Stomach (tissue), 9 donors: ENCODE data around the gene UTS2B. TPM values are rescaled to one million over a fixed set of nuclear protein-coding genes. Genes with fewer than 3 reads are reported as not detected.

Experiments used
- DNase-seq, 2 donors: peaks; one replicate each; pipeline versions ENCODE4 v3.0.0 to v3.0.0-alpha.2; 2013 to 2019
- H3K27ac ChIP-seq, 5 donors: fragments of 200-600 bp in 4 of 5; sonication (generic) in 4 of 5; one replicate each; pipeline ENCODE4 v1.5.1; 2013 to 2019; ENCODE audit warnings: mild to moderate bottlenecking in 1 of 5, moderate library complexity in 1 of 5
- H3K27me3 ChIP-seq, 3 donors: fragments of 200-600 bp; sonication (generic); one replicate each; pipeline ENCODE4 v1.5.1; 2017 to 2019; ENCODE audit warnings: mixed run types in 1 of 3
- H3K36me3 ChIP-seq, 4 donors: fragments of 200-600 bp; sonication (generic); 1 replicate in 3 of 4; 2 replicates in 1 of 4; pipeline ENCODE4 v1.5.1; 2016 to 2019
- H3K4me1 ChIP-seq, 4 donors: fragments of 200-600 bp; sonication (generic); one replicate each; pipeline ENCODE4 v1.5.1; 2016 to 2019
- H3K4me3 ChIP-seq, 4 donors: fragments of 200-600 bp; sonication (generic) in 3 of 4; one replicate each; pipeline ENCODE4 v1.5.1; 2016 to 2019; ENCODE audit warnings: mild to moderate bottlenecking in 1 of 4
- H3K9me3 ChIP-seq, 4 donors: fragments of 200-600 bp; sonication (generic); one replicate each; pipeline ENCODE4 v1.5.1; 2016 to 2019
- EP300 ChIP-seq: sonication (generic); formaldehyde crosslinking; IDR thresholded peaks from one replicate; pipeline ENCODE4 v1.6.1; 2017; ENCODE audit warnings: antibody characterized with exemption
- POLR2A ChIP-seq, 4 donors: fragments of 450-650 bp; IDR thresholded peaks; one replicate each; pipeline ENCODE4 v1.6.1; 2016; ENCODE audit warnings: antibody characterized with exemption in 4 of 4, control low read depth in 2 of 4, mild to moderate bottlenecking in 1 of 4, moderate library complexity in 1 of 4
- POLR2AphosphoS5 ChIP-seq, 3 donors: sonication (generic); formaldehyde crosslinking; IDR thresholded peaks; one replicate each; pipeline ENCODE4 v1.6.1; 2016; ENCODE audit warnings: antibody characterized with exemption in 3 of 3
- WGBS, 5 donors: extraction: QIAGEN DNeasy Blood & Tissue Kit in 3 of 5; methylation state at CpG; one replicate each; pipeline versions ENCODE4 v1.1.5 to v1.1.7; 2013 to 2018; 5-methylcytosine and 5-hydroxymethylcytosine counted together
- intact Hi-C: fragments of 100-400 bp; cut with DNase I; formaldehyde crosslinking; loops from one replicate; pipeline ENCODE4 v1.15.1; 2023; ENCODE audit warnings: low total_unique reads
- polyA plus RNA-seq, 3 donors: library from polyadenylated mRNA; stranded (reverse); fragments of 200-250 nt; gene quantifications; one replicate each; pipeline ENCODE4 v1.2.3, GENCODE V29; 2013
- total RNA-seq, 5 donors: library from RNA; depleted of rRNA; stranded (reverse); fragments of >200 nt; gene quantifications; one replicate each; pipeline versions ENCODE4 v1.1.0 to v1.2.3, GENCODE V29; 2014 to 2016
- TF ChIP-seq, protein P1 (sequence below), 7 experiments: fragments of 450-650 bp in 4 of 7; fragments of 200-600 bp in 3 of 7; sonication (generic) in 3 of 7; IDR thresholded peaks; one replicate each; pipeline ENCODE4 v1.5.1; 2016 to 2019; ENCODE audit warnings: antibody characterized with exemption in 7 of 7, control low read depth in 2 of 7, mild to moderate bottlenecking in 1 of 7
- donor health status: healthy with polysubstance abuse.
- donor health status: Bipolar disorder and iron deficiency.
- donor health status: healthy.

UTS2B gene
- total and polyA plus RNA-seq, 8 donors: 0.20 to 0.46 TPM; not detected in 6

DNA sequence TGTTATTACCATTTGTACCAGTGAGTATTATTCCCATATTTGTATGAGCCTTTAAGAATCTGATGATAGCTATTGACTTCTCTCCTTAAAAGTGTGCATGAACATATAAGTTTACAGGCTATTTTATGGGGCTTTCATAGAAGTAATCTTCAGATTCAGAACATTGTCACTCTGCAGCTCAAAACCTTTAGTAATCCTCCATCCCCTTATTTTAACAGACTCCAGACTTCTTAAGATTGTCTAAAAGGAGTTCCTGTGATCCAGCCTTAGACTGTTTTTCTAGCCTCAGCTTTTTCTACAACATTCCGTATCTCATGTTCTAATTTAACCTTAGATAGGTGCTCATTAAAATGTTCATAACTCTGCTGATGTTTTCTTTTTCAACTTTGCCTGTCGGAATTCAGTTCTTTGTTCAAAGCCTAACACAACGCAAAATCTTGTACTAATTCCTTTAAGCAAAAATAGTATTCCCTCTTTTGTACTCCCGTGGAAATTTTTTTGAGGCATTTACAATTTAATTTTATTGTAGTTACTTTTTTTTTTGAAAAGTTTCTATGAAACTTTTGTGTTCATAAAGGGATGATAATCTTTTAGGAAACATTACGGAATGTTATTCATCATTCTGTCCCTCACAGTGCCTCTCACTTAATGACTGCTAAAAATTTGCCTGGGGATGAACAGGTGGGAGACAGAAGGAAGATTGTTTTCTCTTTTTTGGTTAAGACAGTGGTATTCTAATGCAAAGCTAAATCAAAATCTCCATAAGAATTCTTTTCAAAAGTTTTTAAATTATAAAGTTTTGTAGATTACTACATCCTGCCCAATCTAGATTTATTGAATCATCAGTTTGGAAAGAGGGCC lies 38.7 kb upstream of the UTS2B start:
- 81 to 96% (median 93%) methylated on average over 5 of the region's 5 CpGs for WGBS, 5 donors
- intact Hi-C loops: no loop called here
- no peak overlapping the region for H3K27ac ChIP-seq

DNA sequence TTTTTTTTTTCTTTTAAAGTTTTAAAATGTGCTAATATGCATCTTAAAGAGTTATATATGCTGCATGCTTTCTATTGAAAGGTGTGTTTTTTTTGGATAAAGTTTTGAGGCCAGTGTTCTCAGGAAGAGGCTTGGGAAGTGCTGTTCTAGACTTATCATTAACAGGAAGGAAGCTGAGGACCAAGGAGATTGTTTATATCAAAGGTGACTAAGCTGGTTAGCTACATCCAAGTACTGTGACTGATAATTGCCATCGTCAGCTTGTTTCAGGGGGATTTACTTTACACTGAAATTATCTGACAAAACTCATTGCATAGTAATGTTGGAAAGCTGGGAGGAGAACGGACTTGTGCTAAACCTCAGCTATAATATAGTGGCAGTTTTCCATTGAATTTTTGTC lies 36.3 kb upstream of the UTS2B start:
- Histone ChIP-seq H3K36me3 (peaks cover 11 to 63% (median 55%) of the 10 kb centered on the region in 4 donors), H3K4me3 (no peak overlapping the region), H3K27ac (no peak overlapping the region), H3K27me3 (no peaks in the 10 kb centered on the region), H3K9me3 (no peaks in the 10 kb centered on the region), H3K4me1 (peaks cover 0 to 8% (median 0%) of the 10 kb centered on the region in 4 donors)
- WGBS, 5 donors: 49 to 79% (median 72%) methylated on average over 2 of the region's 2 CpGs
- no peak for DNase-seq
- intact Hi-C loops: no loop called here
- TF ChIP-seq EP300: no peak
- no peak for TF ChIP-seq POLR2AphosphoS5 (IDR thresholded peaks at IDR 0.05)
- TF ChIP-seq, protein P1, sequence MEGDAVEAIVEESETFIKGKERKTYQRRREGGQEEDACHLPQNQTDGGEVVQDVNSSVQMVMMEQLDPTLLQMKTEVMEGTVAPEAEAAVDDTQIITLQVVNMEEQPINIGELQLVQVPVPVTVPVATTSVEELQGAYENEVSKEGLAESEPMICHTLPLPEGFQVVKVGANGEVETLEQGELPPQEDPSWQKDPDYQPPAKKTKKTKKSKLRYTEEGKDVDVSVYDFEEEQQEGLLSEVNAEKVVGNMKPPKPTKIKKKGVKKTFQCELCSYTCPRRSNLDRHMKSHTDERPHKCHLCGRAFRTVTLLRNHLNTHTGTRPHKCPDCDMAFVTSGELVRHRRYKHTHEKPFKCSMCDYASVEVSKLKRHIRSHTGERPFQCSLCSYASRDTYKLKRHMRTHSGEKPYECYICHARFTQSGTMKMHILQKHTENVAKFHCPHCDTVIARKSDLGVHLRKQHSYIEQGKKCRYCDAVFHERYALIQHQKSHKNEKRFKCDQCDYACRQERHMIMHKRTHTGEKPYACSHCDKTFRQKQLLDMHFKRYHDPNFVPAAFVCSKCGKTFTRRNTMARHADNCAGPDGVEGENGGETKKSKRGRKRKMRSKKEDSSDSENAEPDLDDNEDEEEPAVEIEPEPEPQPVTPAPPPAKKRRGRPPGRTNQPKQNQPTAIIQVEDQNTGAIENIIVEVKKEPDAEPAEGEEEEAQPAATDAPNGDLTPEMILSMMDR (IDR thresholded peaks at IDR 0.05): no peak
- TF ChIP-seq POLR2A (IDR thresholded peaks at IDR 0.05): no peak

More for the DNA sequence above, 38.7 kb upstream of the UTS2B start:
- Histone ChIP-seq H3K9me3 (no peaks in the 10 kb centered on the region), H3K4me1 (peaks cover 0 to 8% (median 0%) of the 10 kb centered on the region in 4 donors), H3K27me3 (no peaks in the 10 kb centered on the region), H3K36me3 (peaks cover 4 to 42% (median 34%) of the 10 kb centered on the region in 4 donors), H3K4me3 (no peak overlapping the region)
- DNase-seq: no peak
- TF ChIP-seq POLR2A (IDR thresholded peaks at IDR 0.05) (no peak), POLR2AphosphoS5 (IDR thresholded peaks at IDR 0.05) (no peak), EP300 (no peak)
- TF ChIP-seq, protein P1 (IDR thresholded peaks at IDR 0.05): no peak

DNA sequence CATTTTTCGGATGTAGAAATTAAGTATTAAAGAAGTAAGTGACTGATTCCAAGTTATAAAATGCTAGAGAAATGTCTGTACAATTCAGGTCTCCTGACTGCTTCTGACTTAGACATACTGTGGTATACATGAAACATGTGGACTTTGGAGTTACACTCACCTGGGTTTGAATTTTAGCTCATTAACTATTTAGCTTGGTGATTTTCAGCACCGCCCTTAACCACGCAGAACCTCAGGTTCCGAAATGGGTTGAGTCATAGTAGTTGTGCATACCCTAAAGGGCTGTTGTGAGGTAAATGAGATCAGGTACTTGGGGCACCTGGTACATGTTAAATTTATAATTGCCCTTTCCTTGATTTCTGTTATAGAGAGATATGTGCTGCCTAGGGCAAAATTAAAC lies 32.9 kb upstream of the UTS2B start:
- H3K9me3 ChIP-seq: no peaks in the 10 kb centered on the region
- no peak overlapping the region for H3K4me3 ChIP-seq
- H3K27ac ChIP-seq: no peak overlapping the region
- no peak for DNase-seq
- intact Hi-C loops: no loop called here
- TF ChIP-seq, protein P1 (IDR thresholded peaks at IDR 0.05): no peak
- TF ChIP-seq POLR2A (IDR thresholded peaks at IDR 0.05): no peak
- no peak for TF ChIP-seq POLR2AphosphoS5 (IDR thresholded peaks at IDR 0.05)
- TF ChIP-seq EP300: no peak
- H3K36me3 ChIP-seq: peaks cover 16 to 69% (median 66%) of the 10 kb centered on the region in 4 donors
- 80 to 91% (median 86%) methylated on average over 4 of the region's 4 CpGs for WGBS, 5 donors
- no peaks in the 10 kb centered on the region for H3K27me3 ChIP-seq
- peaks cover 0 to 8% (median 0%) of the 10 kb centered on the region in 4 donors for H3K4me1 ChIP-seq

DNA sequence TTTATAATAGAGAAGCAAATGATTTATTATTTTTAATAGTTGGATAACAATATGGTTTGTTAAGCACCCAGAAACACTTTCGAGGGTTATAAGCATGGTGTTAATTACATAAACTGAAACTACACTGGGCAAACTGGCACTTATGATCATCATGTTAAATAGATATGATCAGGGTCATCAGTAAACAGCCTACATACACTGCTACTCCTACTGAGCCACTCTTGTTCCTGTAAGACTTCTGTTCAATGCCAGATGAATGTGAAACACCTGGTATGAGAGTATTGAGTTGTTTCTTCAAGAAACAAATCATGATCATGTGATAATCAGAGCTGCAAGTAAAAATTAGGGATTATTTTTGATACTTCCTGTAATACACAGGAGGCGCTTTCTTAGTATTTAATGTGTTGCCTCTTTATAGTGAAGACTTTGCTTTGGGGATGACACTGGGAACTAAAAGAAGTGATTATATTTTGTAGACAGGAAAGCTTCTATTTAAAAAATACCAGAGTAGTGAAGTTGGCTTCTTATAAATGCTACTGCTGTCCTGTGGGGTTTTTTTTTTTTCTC lies 32.3 kb upstream of the UTS2B start:
- TF ChIP-seq POLR2A (IDR thresholded peaks at IDR 0.05) (no peak), POLR2AphosphoS5 (IDR thresholded peaks at IDR 0.05) (no peak), EP300 (no peak)
- TF ChIP-seq, protein P1 (IDR thresholded peaks at IDR 0.05): no peak
- Histone ChIP-seq H3K36me3 (peaks cover 22 to 75% (median 72%) of the 10 kb centered on the region in 4 donors), H3K27me3 (no peaks in the 10 kb centered on the region), H3K4me3 (no peak overlapping the region), H3K9me3 (no peaks in the 10 kb centered on the region), H3K4me1 (peaks cover 0 to 8% (median 0%) of the 10 kb centered on the region in 4 donors), H3K27ac (no peak overlapping the region)
- no peak for DNase-seq
- 88 to 95% (median 90%) methylated on average over 2 of the region's 2 CpGs for WGBS, 5 donors
- intact Hi-C loops: no loop called here
